GM21367 (cell line): ENCODE results near the gene PDXK.

Experiments used
- ATAC-seq: cut with Tn5 transposase; IDR thresholded peaks from one replicate; pipeline ENCODE4 v1.9.1; 2021; ENCODE audit not compliant: unreplicated experiment

Gene PDXK

GRCh38 chr21:43778469-43779335, 59.8 kb downstream of the PDXK start:
- ATAC-seq = no peak

GRCh38 chr21:43779660-43780059, 60.7 kb downstream of the PDXK start:
- ATAC-seq = no peak

GRCh38 chr21:43781846-43782245, 62.9 kb downstream of the PDXK start:
- no peak for ATAC-seq

- ATAC-seq = no peak
Observed at GRCh38 chr21:43782431-43783097, 63.6 kb downstream of the PDXK start.

- no peak for ATAC-seq
Observed at GRCh38 chr21:43783098-43783700, 64.3 kb downstream of the PDXK start.

- ATAC-seq = no peak
Observed at GRCh38 chr21:43785134-43785533, 66.2 kb downstream of the PDXK start.

GRCh38 chr21:43786300-43786806, 67.4 kb downstream of the PDXK start:
- no peak for ATAC-seq

GRCh38 chr21:43786807-43787440, 68.0 kb downstream of the PDXK start:
- ATAC-seq = no peak

GRCh38 chr21:43789276-43790009, 70.5 kb downstream of the PDXK start, which contains the start of gene RRP1:
Gene RRP1, plus strand, starts transcription at chr21:43789577. Its CDS starts 53 bp downstream, at chr21:43789630.
- ATAC-seq = peak; percentile 70

GRCh38 chr21:43790010-43790524, 71.1 kb downstream of the PDXK start:
- ATAC-seq = no peak

GRCh38 chr21:43792406-43792805, 73.5 kb downstream of the PDXK start:
- no peak for ATAC-seq

- no peak for ATAC-seq
Observed at GRCh38 chr21:43793243-43793642, 74.3 kb downstream of the PDXK start.

GRCh38 chr21:43794311-43794710, 75.4 kb downstream of the PDXK start:
- no peak for ATAC-seq

- ATAC-seq = no peak
Observed at GRCh38 chr21:43794857-43795256, 75.9 kb downstream of the PDXK start.

- no peak for ATAC-seq
Observed at GRCh38 chr21:43797415-43797814, 78.5 kb downstream of the PDXK start.

- no peak for ATAC-seq
Observed at GRCh38 chr21:43797925-43798715, 79.2 kb downstream of the PDXK start.

GRCh38 chr21:43799301-43799840, 80.4 kb downstream of the PDXK start:
- ATAC-seq = no peak

- no peak for ATAC-seq
Observed at GRCh38 chr21:43800124-43800523, 81.2 kb downstream of the PDXK start.

- ATAC-seq = no peak
Observed at GRCh38 chr21:43800566-43800965, 81.6 kb downstream of the PDXK start.
